Activated naive CD8-positive, alpha-beta T cell treated with anti-CD3 and anti-CD28 coated beads for 36 hours (primary cell): ENCODE measurements around the gene GARIN5B. TPM values are rescaled to one million over a fixed set of nuclear protein-coding genes. Genes with fewer than 3 reads are reported as not detected.

Experiments used
- DNase-seq: peaks from one replicate; pipeline ENCODE4 v3.0.0; 2021
- H3K27ac Mint-ChIP-seq: one replicate; pipeline ENCODE4 v1.8.0; 2022; ENCODE audit warnings: mild to moderate bottlenecking, moderate library complexity, mixed read lengths
- H3K27me3 Mint-ChIP-seq: one replicate; pipeline ENCODE4 v1.8.0; 2022; ENCODE audit warnings: mild to moderate bottlenecking, mixed read lengths
- H3K36me3 Mint-ChIP-seq: one replicate; pipeline ENCODE4 v1.8.0; 2021; ENCODE audit warnings: mild to moderate bottlenecking, mixed read lengths
- H3K4me1 Mint-ChIP-seq: one replicate; pipeline ENCODE4 v1.8.0; 2021; ENCODE audit warnings: mixed read lengths
- H3K4me3 Mint-ChIP-seq: one replicate; pipeline ENCODE4 v1.8.0; 2022; ENCODE audit warnings: mild to moderate bottlenecking, moderate library complexity, mixed read lengths
- H3K9me3 Mint-ChIP-seq: one replicate; pipeline ENCODE4 v1.8.0; 2022; ENCODE audit warnings: mixed read lengths
- total RNA-seq, 2 experiments: library from RNA; stranded (reverse); gene quantifications; one replicate each; pipeline ENCODE4 v1.2.3, GENCODE V29; 2021

GARIN5B gene
- total RNA-seq, 2 experiments from 2014 or later = not detected

DNA sequence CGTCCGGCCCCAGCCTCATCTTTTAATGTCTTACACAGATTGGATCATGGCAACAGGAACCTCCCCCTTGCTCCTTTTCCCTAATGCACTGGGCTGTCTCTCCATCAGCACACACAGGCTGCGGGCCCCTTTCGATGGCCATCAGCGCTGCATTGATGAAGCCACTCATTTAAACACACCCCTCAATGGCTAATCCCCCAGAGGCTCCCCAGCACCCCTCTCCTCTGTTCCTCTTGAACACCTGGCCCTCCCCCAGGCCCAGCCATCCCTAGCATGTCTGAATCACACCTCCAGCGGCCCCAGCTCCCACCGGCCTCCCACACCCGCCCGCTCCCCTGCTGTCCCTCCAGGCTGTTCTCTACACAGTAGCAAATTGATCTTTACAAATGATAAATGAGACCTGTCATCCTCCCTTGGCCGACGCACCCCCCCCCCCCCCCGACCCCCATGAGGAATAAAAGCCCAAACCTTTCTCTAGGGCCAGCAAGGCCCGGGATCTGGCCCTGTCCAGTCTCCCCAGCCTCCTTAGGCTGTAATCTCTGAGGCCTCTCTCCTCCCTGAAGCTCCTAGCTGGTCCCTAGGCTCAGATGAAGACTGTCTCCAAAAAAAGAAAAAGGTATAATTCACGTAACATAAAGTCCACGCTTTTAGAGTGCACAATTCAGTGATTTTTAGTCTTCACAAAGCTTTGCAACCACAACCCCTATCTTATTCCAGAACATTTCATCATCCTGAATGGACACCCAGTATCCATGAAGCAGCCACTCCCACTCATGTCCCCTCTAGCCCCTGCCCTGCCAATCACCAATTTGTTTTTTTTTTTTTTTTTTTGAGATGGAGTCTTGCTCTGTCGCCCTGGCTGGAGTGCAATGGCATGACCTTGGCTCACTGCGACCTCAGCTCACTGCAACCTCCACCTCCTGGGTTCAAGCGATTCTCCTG, 30.0 kb upstream of the GARIN5B start:
- no peaks in the 10 kb centered on the region for H3K27me3 Mint-ChIP-seq
- H3K27ac Mint-ChIP-seq = peak overlapping the region; percentile 25
- no peak overlapping the region for H3K4me3 Mint-ChIP-seq

DNA sequence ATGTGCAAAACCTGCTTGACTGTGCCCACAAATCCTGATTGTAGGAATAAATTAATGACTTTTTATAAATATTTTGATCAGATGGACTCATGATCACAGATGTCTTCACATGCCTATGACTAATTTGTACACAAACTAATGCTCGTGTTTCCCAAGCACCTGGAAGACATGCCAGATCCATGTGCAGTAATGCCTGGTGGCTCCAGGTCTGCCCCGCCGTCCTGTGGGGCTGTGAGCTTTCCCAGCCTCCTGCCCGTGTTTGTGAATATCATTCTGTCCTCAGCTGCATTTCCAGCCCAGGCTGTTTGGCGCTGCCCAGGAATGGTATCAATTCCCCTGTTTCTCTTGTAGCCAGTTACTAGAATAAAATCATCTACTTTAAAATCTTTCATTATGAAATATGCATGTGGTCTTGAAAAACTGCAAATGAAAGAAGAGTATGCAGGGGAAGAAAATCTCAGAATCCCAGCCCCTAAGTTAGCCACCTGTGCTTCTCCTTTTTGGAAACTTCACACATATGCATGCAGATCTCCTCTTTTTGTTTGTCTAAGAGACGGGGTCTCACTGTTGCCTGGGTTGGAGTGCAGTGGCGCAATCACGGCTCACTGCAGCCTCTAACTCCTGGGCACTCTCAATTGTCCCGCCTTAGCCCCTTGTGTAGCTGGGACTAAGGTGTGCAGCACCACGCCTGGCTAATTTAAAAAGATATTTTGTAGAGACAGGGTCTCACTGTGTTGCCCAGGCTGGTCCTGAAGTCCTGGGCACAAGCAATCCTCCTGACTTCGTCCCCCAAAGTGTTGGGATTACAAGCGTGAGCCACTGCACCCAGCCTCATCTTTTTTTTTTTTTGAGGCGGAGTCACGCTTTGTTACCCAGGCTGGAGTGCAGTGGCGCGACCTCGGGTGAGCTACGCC, 28.9 kb upstream of the GARIN5B start:
- Mint-ChIP-seq H3K4me3 (no peak overlapping the region), H3K36me3 (peaks cover 35% of the 10 kb centered on the region), H3K27me3 (no peaks in the 10 kb centered on the region), H3K4me1 (peaks cover 28% of the 10 kb centered on the region), H3K9me3 (no peaks in the 10 kb centered on the region), H3K27ac (peak overlapping the region; percentile 29)
- DNase-seq = no peak

More for the DNA sequence above, 30.0 kb upstream of the GARIN5B start:
- Mint-ChIP-seq H3K36me3 (peaks cover 23% of the 10 kb centered on the region), H3K9me3 (no peaks in the 10 kb centered on the region), H3K4me1 (peaks cover 28% of the 10 kb centered on the region)
- no peak for DNase-seq

DNA sequence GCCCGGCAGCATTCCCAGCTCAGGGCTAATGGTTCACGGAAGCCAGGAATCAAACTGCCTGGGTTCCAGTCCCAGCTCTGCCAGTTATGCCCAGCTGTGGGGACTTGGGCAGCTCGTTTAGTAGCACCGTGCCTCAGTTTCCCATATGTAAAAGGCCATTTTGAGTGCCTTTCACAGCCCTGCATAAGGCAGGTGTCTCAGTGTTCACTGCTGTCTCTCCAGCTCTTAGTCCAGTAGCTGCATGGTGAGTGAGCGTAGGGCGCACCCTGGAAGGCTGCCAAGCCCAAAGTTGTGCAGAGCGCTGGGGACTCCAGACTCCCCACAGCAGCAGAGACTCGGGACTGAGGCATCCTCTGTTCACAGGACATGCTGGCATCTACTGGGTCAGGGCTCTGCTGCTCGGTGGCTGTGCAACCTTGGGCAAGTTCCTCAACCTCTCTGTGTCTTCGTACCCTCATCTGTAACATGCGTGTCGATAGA, 28.2 kb upstream of the GARIN5B start:
- H3K4me3 Mint-ChIP-seq = no peak overlapping the region
- no peak for DNase-seq
- H3K4me1 Mint-ChIP-seq = peaks cover 31% of the 10 kb centered on the region
- H3K27me3 Mint-ChIP-seq = peaks cover 1% of the 10 kb centered on the region
- no peaks in the 10 kb centered on the region for H3K9me3 Mint-ChIP-seq
- H3K36me3 Mint-ChIP-seq = peaks cover 42% of the 10 kb centered on the region
- no peak overlapping the region for H3K27ac Mint-ChIP-seq

DNA sequence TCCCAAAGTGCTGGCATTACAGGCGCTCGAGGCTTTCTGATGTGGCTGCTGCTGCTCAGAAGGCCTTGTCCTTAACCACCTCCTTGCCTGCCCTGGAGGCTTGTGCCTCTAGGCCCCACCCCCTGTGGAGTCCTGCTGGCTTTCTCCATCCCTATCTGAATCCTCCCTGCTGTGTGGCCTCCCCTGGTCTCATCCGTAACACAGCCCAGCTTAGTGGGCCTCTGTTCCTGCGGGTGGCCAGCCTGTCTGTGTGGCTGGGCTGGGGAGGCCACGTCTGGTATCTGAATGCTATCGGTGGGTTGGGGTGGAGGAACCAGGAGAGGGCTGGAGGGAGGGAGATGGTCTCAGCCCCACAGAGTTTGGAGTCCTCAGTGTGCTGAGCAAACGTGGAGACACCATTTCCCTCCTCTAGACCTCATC, 27.4 kb upstream of the GARIN5B start:
- peaks cover 7% of the 10 kb centered on the region for H3K27me3 Mint-ChIP-seq
- no peaks in the 10 kb centered on the region for H3K9me3 Mint-ChIP-seq
- H3K36me3 Mint-ChIP-seq = peaks cover 49% of the 10 kb centered on the region
- no peak for DNase-seq
- no peak overlapping the region for H3K4me3 Mint-ChIP-seq
- peaks cover 33% of the 10 kb centered on the region for H3K4me1 Mint-ChIP-seq
- H3K27ac Mint-ChIP-seq = peak overlapping the region; percentile 47

DNA sequence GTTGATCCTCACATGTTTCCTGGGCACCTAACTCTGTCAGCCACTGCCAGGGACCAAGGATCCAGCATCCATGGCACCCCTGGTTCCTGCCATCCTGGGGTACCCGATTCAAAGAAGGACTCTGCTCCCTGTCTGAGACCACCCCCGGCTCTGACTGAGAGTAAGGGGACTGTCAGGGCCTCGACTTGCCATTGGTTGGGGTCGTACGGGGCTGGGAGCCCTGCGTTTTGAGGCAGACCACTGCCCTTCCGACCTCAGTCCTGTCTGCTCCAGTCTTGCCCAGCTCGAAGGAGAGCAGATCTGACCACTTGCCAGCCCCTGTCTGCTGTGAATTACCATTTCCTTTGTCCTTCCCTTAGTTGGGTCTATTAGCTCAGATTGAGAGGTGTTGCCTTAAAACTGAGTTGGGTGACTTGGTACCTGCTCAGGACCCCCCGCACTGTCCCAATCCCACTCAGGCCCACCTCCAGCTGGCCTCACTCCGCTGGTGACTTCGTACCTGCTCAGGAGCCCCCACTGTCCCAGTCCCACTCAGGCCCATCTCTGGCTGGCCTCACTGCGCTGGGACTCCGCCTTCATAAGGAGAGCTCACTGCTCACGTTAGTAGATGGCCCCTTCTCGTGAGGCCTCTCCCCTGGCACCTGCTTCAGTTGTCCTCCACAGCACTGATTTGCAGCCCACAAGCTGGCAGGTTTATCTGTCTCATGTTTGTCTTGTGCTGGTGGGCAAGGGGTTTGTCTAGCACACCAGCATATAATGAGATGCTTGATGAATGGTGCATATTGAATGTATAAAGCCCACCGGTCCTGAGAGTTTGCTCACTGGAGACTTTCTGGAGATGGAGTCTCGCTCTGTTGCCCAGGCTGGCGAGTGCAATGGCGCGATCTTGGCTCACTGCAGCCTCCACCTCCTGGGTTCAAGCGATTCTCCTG, 26.6 kb upstream of the GARIN5B start:
- Mint-ChIP-seq H3K9me3 (no peaks in the 10 kb centered on the region), H3K36me3 (peaks cover 49% of the 10 kb centered on the region), H3K4me1 (peaks cover 38% of the 10 kb centered on the region), H3K4me3 (peak overlapping the region; percentile 50), H3K27ac (peak overlapping the region; percentile 44), H3K27me3 (peaks cover 7% of the 10 kb centered on the region)
- DNase-seq = no peak

DNA sequence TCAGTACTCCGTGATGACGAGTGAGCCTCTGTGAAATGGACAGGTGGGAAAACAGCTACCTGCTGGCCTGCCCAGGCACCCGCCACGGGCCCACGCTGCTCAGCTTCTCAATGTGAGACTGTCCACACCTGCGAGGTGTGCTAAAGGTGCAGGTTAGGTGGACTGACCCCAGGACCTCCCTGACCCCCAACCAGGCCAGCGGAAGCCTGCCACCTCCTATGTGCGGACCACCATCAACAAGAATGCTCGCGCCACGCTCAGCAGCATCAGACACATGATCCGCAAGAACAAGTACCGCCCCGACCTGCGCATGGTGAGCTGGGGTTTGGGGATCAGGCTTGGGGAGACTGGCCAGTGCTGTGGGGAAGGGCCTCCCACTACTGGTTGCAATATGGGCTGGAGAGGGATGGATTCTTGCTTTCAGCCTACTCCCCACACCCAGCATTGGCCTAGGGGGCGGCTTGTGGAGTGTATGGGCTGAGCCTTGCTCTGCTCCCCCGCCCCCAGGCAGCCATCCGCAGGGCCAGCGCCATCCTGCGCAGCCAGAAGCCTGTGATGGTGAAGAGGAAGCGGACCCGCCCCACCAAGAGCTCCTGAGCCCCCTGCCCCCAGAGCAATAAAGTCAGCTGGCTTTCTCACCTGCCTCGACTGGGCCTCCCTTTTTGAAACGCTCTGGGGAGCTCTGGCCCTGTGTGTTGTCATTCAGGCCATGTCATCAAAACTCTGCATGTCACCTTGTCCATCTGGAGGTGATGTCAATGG, 24.9 kb upstream of the GARIN5B start:
- Mint-ChIP-seq H3K27me3 (peaks cover 7% of the 10 kb centered on the region), H3K4me3 (peak overlapping the region; percentile 100), H3K27ac (peak overlapping the region; percentile 100), H3K36me3 (peaks cover 51% of the 10 kb centered on the region), H3K4me1 (peaks cover 43% of the 10 kb centered on the region), H3K9me3 (no peaks in the 10 kb centered on the region)
- DNase-seq = no peak

DNA sequence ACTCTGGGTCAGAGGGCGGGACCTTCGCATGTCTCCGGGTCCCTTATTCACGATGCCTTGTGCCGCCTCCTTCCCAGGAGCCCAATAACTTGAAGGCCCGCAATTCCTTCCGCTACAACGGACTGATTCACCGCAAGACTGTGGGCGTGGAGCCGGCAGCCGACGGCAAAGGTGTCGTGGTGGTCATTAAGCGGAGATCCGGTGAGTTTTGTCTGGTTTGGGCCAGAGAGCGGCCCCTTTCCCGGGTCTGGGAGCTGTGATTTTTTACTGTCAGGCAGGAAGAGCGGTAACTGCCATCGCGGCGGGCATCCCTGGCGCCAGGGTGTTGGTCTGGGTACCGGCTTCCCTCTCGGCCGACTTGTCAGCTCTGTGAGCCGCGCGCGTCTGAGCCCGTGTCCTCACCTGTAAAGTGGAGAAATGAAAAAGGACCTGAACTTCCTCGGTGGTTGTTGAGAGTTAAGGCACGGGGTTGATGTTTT, 23.5 kb upstream of the GARIN5B start:
- H3K36me3 Mint-ChIP-seq = peaks cover 64% of the 10 kb centered on the region

DNA sequence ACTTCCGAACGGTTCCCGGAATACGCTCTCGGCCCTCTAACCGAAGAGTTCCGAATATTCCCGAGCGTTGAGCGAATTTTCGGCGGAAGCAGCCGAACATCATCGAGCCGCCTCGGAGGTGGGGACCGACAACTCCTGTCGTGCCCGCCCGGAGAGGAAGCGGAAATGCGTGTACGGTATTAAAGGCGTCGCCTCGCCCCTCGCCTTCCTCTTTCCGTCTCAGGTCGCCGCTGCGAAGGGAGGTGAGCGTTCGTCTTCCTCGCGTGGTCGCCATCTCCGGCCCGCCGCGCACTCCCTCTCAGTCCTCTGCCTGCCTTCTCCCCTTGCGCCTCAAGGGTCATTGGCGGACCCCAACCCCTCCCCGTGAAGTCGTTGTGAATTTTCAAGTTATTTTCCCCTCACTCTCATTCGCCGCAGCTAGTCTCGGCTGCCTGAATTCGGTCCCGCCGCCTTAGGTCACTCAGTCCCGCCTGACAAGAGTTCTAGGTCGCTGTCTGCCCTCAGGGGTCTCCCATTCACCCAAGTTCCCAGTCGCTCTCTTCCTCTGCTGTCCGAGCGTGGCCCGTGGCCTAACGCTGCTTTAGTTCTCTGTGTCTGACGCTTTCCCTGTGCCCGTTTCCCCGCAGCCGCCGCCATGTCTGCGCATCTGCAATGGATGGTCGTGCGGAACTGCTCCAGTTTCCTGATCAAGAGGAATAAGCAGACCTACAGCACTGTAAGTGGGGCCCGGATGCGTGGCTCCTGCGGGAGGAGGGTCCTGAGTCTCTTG, 22.8 kb upstream of the GARIN5B start, which contains the start of gene RPL28:
RPL28 (plus strand) TSS at position 209 of the 769 bp plus-strand sequence; CDS start at position 635, 426 bp downstream.
- Mint-ChIP-seq H3K27me3 (peaks cover 7% of the 10 kb centered on the region), H3K4me3 (peak within 1 kb of the TSS; percentile 100), H3K36me3 (peaks cover 66% of the 10 kb centered on the region), H3K9me3 (peaks cover 2% of the 10 kb centered on the region), H3K4me1 (peaks cover 49% of the 10 kb centered on the region), H3K27ac (peak within 1 kb of the TSS; percentile 100)
- DNase-seq = peak; percentile 97

More for the DNA sequence above, 23.5 kb upstream of the GARIN5B start:
- peaks cover 7% of the 10 kb centered on the region for H3K27me3 Mint-ChIP-seq
- no peak for DNase-seq
- H3K9me3 Mint-ChIP-seq = peaks cover 2% of the 10 kb centered on the region
- H3K27ac Mint-ChIP-seq = peak overlapping the region; percentile 100
- H3K4me3 Mint-ChIP-seq = peak overlapping the region; percentile 100
- H3K4me1 Mint-ChIP-seq = peaks cover 49% of the 10 kb centered on the region

DNA sequence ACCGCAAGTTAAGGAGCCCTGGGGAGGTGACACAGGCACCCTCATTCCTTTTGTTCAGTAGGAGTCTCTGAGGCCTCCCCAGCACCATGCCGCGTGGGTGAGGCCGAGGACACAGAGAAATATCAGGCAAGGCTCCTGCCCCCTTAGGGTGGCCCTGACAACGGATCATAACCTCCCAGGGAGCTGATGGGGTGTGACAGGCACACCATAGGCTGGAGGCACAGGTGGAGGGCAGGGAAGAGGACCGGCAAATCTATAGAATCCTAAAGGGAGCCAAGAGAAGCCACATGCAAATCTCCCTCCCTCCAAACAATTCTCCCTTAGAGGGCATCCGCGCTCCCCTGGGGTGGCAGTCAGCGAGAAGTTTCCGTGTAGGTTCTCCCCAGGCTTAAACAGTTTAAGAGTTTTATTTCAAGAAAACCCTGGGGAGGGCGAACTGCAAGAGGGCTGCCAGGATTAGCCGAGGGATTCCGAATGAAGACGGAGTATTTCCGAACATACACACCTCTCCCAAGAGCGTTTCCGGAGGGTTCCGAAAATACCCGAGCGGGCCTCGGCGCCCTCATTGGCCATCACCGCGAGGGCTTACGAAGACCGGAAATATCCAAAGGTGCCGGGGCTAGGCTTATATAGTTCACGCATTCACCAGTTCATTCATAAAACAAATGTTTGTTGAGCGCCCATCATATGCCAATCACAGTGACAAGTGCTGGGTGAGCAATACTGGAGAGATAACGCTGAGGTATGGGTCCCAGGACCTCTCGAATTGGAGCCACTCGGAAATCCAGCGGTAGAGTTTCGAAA, 22.1 kb upstream of the GARIN5B start:
- DNase-seq = peak; percentile 96
- H3K36me3 Mint-ChIP-seq = peaks cover 60% of the 10 kb centered on the region
- peaks cover 44% of the 10 kb centered on the region for H3K4me1 Mint-ChIP-seq
- H3K9me3 Mint-ChIP-seq = peaks cover 2% of the 10 kb centered on the region
- H3K27ac Mint-ChIP-seq = peak overlapping the region; percentile 100
- H3K4me3 Mint-ChIP-seq = peak overlapping the region; percentile 100
- H3K27me3 Mint-ChIP-seq = peaks cover 7% of the 10 kb centered on the region

DNA sequence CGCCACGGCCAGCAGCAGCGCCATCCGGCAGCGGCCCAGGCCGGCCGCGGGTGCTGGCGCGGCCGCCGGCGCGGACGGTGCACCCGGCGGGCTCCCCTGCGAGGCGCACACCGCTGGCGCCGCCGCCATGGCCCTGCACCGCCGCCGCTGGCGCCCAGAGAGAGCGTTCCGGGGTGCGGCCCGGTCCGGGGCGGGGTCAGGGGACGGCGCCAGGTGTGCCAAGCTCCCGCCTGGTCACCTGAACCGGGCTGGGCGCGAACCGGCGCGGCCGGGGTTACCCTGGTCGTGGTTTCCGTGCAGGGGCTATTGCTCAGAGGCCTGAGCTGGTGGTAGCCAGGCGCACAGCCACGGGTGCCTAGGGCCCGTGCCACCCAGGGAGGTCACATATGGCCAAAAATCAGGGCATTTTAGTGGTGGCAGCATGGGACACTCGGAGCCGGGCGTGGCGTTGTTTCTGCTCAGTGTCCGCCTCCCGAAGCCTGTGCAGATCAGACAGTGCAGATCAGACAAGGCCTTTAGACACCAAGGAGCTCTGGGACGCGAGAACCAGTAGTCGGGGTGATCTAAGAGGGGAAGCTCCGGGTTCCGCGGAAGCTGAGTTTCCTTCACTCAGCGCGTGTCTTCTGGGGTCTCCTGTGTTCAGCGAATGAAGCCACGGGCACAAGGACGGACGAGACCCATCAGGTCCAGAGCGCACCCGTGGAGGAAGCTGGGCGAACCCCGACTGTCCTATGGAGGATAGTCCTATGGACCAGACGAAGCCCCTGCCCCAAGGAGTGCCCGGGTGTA, 21.3 kb upstream of the GARIN5B start, which contains the start of gene TMEM238:
TMEM238 (minus strand) TSS at position 162 of the 789 bp plus-strand sequence; CDS start at position 129, 33 bp downstream.
- peaks cover 2% of the 10 kb centered on the region for H3K9me3 Mint-ChIP-seq
- peak within 1 kb of the TSS; percentile 100 for H3K4me3 Mint-ChIP-seq
- H3K27me3 Mint-ChIP-seq = peaks cover 7% of the 10 kb centered on the region
- peak; percentile 69 for DNase-seq
- peaks cover 39% of the 10 kb centered on the region for H3K4me1 Mint-ChIP-seq
- H3K36me3 Mint-ChIP-seq = peaks cover 54% of the 10 kb centered on the region
- H3K27ac Mint-ChIP-seq = peak within 1 kb of the TSS; percentile 100
